ENCODE measurements around the gene FAM120B.
"Not testable (repeated sequence)": the region's sequence is repeated elsewhere in the genome, so short reads cannot be mapped to it uniquely, and the experiment has no call there.

The FAM120B gene, protein sequence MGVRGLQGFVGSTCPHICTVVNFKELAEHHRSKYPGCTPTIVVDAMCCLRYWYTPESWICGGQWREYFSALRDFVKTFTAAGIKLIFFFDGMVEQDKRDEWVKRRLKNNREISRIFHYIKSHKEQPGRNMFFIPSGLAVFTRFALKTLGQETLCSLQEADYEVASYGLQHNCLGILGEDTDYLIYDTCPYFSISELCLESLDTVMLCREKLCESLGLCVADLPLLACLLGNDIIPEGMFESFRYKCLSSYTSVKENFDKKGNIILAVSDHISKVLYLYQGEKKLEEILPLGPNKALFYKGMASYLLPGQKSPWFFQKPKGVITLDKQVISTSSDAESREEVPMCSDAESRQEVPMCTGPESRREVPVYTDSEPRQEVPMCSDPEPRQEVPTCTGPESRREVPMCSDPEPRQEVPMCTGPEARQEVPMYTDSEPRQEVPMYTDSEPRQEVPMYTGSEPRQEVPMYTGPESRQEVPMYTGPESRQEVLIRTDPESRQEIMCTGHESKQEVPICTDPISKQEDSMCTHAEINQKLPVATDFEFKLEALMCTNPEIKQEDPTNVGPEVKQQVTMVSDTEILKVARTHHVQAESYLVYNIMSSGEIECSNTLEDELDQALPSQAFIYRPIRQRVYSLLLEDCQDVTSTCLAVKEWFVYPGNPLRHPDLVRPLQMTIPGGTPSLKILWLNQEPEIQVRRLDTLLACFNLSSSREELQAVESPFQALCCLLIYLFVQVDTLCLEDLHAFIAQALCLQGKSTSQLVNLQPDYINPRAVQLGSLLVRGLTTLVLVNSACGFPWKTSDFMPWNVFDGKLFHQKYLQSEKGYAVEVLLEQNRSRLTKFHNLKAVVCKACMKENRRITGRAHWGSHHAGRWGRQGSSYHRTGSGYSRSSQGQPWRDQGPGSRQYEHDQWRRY

DNA sequence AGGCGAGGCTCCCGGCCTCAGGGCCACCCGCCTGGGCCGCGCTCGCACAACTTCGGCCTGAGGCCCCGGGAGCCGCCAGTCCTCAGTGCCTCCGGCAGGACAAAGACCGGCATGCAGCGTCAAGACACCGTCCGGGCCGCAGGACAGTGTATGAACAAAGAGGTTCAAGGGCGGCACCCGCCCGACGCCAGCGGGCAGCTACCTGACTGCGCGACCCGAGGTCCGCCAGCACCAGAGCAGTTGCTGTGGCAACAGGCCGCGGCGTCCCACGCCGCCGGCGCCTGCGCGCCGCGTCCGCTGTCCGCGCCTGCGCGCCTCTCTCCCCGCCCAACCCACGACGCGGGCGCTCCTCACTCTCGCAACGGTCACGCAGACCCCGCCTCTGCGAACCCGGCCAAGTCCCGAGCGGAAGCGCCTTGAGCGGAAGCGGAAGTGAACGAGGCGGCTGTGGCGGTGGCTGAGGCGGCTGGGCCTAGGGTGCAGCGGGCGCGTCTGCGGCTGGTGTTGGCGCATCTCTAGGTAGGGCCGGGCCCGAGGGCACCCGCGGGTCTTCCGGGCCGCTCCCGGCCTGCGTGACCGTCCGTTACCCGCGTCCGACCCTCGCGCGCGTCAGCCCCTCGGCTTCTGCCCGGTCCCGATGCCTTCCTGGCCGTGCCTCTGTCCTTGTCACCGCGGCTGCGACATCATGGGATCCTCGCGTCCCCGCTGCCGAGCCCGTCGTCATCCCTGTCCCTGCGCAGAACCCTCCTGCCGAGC lies at the start of gene FAM120B:
Gene FAM120B, plus strand, starts transcription at position 435 of the 756 bp plus-strand sequence. CDS start 10,633 bp downstream, outside the sequence.
- DNase-seq: peak; percentile 97

DNA sequence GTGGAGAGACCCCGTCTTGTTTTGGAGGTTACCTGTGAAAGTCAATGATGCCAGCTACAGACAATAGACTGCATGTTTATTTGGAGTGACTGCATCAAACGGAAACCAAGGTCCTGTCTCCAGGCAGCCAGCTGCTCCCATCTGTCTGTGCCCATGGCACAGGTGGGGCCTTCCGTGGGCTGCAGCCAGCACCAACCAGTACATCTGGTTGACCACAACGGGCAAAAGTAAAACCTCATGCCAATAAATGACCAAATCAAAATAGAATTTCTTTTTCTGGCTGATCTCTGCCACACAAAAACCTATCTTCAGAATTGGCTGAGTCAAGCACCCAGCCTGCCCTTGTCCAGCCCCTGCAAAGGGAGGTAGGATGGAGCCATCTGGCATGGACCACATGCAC lies 49.2 kb upstream of the FAM120B start:
- no peak for DNase-seq

DNA sequence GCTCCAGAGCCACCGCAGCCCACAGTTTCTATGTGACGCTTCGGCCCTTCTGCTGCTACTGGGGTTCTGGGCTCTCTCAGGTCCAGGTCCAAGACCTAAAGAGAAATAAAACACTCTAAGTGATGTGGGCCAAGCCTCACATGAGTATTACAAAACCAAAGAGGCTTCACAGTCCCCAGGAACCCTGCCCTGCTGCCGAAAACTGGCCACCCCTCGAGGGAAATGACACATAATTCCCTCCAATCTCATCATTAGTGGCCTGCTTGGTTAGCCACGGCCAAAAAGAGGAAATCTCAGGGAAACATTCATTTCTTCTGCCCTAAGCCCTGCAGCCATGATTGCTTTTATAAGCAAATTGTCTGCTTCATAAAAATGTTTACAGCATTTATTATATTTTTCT lies 48.2 kb upstream of the FAM120B start:
- no peak for DNase-seq

DNA sequence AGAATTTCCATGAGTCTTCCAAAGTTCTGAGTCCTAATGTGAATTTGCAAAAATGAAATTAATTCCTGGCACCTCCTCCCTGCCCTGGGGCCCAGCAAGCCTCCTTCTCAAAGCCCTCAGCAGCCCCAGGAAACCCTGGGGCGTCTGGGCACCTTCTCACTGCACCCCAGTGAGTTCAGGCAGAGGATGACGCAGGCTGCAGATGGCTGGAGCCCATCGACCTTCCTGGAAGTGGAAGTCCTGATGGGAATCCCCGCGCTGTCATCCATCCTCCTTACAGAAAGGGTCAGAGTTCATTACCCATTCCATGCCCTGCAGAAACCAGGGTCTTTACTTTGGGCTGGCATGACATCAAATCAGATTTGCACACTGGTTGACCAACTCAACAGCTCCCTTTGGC lies 47.3 kb upstream of the FAM120B start:
- DNase-seq: no peak

DNA sequence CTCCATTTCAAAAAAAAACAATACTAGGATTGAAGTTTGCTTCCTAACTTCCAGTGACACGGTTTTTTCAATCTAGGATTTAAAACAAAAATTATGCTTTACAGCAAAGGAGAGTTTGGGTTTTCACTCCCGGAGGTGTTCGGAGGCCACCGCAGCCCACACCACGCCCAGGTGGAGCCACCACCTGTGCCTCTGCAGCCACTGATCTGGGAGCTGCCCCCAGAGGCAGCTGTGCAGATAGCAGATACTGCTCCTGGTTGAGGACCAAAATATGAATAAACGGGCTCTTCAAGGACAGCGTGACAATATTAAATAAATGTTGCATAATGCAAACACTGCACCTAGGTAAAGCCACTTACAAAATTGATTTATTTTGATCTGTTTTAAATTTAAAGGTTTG lies 45.9 kb upstream of the FAM120B start:
- no peak for DNase-seq

DNA sequence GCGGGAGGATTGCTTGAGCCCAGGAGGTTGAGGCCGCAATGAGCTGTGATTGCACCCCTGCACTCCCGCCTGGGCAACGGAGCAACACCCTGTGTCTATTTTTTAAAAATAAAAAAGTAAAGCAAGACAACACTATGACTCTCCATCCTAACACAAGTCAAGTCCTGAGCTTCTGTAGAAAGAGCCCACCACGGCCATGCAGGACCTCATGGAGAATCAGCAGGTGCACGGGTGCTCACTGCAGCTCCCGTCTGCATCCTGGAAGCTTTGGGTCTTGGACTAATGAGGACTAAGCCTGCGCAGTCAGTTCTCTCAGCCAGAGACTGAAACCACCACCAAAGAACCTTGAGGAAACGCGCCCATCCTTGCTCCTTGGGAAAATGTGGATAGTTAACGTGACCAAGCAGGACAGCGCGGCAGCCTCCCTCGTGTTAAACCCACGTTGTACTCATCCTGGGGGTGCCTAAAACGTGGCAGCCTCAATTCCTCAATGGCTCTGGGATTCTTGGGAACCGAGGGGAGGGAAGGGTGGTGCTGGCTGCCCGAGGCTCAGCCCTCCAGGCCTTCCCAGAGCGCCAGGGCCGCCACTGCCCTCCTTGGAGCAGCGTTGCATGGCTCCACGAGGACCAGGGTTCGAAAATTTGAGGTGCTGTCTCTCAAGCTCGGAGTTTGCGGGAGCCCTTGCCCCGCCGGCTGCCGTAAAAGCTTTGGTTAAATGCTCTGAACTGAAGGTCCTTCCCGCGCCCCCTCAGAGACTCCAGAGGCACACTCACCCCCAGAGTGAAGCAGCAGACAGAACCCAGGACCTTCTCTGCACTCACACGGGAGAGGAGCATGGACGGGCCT lies 44.7 kb upstream of the FAM120B start:
- no peak for DNase-seq

DNA sequence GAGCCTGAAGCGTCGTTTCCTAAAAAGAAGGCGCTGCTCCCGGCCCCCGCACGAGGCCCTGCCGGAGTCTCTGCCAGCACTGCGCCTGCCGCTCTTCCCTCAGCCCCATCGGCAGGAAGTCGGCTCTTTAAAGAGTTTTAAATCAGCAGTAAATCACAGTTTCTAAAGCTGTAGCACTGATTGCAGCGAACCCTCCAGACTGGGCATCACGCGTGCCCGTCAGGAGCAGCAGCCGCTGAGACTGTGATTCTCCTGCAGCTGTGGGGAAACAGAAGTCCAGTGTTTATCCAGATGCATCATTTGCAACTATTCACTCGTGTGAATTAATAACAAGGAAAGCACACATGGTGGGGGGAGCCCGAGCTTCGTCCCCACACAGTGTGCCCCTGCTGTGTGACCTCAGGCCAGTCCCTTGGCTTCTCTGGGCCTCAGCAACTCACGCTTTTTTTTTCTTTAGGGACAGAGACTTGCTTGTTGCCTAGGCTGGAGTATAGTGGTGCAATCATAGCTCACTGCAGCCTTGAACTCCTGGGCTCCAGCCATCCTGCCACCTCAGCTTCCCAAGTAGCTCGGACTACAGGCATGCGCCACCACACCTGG lies 44.0 kb upstream of the FAM120B start:
- DNase-seq: no peak

DNA sequence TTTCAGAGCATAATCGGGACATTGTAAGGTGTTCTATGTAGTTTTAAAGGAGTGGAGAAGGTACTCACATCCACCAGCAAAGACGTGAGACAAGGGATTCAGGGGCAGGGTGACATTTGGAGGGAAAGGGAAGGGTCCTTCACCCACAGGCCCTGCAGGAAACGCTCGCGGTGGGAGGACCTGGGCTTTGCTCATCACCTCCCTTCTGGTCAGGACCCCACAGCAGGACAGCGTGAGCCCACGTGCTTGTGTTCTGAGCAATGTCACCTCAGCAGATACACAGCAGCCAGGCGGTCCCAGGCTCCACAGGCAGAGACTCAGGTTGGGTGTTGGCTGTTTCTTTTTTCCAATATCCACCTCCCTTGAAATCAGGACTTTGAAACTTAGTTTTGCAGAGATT lies 43.1 kb upstream of the FAM120B start:
- DNase-seq: no peak

DNA sequence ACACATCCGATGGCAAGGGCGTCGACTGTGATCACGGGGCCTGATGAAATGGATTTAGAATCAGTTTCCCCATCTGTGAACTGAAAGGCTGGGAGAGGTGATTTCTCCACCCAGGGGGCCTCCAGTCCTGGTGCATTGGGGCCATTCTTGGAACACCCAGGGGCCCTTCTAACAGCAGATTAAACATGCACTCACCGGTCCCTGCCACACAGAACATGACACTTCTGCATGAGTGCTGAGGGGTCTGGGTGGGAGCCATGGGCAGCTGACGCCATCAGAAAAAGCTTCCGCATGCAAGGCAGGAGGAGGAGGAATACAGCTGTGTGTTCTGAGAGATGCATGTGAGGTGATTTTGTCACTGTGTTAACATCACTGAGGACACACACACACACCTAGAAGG lies 42.5 kb upstream of the FAM120B start:
- DNase-seq: no peak

DNA sequence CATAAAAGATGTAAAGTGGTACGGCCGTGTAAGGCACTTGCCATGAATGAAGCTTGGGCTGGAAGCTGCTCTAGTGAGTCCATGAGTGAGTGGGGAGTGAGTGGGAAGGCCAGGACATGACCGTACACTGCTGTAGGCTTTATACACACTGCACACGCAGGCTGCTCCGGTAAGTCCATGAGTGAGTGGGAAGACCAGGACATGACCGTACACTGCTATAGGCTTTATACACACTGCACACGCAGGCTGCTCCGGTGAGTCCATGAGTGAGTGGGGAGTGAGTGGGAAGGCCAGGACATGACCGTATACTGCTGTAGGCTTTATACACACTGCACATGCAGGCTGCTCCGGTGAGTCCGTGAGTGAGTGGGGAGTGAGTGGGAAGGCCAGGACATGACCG lies 41.9 kb upstream of the FAM120B start:
- not testable (repeated sequence) for DNase-seq

DNA sequence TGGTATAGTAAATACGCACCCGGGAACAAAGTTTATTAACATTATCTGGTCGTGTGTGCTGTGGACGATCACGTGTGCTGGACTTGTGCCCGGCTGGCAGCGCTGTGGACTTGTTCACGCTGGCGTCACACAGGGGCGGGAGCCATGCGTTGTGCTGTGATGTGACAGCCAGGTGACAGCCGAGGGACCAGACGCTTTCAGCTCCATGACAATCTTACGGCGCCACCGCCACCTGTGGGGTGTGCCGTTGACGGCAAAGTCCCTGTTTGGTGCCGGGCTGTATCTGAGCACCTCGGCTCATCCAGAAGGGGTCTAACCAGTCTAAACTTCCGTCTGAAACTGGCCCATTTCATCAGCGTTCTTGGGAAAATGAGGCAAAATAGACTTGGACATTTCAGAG lies 40.9 kb upstream of the FAM120B start:
- no peak for DNase-seq

DNA sequence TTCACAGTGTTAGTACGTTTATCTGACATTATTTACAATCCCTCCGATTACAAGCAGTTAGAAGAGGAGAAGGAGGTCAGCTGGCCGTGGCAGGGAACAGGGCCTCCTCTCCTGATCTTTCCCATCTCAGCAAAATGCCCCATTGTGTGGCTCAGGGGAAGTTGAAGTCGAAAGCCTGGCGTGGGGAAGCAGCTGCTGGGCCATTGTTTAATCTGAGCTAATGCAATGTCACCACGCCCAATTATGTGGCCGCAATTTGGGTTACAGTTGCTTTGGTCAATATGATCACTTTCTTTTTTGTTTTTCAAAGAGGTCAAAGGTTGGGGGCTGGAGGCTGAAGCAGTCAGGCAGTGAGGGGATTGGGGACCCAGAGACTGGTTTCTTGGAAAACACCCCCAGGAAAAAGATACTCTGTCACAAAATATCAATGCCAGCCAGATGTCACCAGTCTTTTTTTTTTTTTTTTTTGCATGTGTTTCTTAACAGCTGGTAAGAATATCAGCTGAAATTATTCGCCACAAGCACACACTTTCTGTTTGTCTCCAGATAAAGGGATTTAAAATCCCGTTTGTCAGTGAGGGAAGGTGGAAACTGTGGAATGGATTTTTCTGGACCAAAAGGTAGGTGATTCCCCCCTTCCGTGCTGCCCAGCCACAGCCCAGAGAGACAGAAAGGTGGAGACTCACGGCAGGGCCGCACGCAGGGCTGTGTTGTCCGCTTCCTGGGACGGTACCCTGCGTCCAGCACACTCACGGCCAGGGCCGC lies 40.3 kb upstream of the FAM120B start:
- peak; percentile 31 for DNase-seq

DNA sequence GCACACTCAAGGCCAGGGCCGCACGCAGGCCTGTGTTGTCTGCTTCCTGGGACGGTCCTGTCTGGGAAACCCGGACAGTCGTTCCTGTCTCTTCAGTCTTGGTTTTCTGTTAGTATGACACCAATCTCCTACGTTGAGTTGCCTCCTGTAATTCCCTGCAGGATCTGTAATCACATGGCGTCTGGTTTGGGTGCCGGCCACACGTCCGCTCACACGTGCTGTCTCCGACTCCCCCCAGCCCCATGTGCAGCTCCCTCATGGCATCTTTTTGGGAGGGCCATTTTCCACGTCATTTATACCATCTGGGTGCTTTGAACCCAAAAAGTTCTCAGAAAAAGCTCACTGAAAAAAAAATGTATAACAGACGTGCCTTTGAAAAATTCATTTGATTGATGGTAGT lies 38.9 kb upstream of the FAM120B start:
- no peak for DNase-seq

DNA sequence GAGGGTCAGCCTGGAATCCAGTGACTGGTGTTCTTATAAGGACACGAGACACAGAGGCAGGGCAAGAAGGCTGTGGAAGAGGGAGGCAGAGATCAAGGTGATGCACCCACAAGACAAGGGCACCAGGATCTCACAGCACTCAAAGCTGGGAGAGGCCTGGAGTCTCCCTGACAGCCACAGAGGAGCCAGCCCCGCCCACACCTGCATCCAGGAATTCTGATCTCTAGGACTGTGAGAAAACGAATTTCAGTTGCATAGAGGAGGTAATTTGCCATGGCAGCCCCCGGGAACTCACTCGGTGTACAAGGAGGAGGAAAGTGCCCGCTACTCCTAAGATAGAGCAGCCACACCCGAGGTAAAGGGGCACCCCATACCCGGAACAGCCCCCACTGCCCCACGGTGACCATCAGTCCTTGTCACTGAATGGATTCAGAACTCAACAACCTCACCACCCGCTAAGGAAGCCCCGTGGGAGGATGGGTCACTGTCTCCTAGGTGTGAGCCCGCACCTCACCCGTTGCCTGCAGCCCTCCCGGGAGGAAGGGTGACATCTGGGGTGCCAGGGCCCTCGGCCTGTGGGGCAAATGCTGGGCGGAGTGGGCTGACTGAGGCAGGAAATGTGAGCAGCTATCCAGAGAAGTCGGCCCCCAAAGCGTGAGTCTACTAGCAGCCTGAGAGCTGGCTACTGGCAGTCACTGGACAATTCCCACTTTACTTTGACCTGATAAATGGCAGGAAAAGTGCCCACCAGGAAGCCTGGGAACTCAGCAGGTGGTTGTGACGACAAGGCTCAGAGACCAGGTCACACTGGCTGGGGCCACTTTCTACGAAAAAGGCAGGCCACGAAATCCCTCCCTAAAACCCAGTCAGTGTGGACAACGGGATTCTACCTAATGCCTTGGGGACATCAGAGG lies 38.1 kb upstream of the FAM120B start:
- DNase-seq: no peak

DNA sequence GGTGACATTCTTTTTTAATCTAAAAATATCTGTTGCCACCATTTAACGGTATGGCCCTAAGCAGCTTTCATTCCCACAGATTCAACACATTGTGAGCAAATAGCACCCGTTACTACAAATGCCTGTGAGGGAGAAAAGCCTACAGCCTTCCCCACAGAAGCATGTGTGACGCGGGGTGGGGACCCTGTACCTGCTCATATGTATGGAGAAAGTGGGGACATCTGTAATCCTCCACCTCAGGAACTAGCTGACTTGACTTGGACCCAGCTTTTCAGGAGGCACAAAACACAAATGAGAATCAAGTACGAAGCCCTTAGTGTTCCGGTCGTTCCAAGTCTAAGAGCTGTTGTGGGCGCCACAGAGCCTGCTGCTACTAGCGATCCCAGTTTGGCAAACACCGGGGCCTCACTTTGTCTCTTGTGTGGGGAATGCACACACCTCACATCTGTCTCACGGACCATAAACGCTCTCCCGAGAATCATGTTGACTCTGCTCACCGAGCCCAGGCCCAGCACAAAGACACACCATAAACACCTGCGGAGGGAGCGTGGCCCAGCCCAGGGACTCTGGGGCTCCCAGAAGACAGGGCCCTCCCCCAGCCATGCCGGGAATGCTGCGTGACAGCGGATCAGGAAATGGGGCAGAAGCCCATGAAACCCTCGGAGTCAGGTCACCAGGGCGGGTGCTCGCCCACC lies 37.3 kb upstream of the FAM120B start:
- no peak for DNase-seq

DNA sequence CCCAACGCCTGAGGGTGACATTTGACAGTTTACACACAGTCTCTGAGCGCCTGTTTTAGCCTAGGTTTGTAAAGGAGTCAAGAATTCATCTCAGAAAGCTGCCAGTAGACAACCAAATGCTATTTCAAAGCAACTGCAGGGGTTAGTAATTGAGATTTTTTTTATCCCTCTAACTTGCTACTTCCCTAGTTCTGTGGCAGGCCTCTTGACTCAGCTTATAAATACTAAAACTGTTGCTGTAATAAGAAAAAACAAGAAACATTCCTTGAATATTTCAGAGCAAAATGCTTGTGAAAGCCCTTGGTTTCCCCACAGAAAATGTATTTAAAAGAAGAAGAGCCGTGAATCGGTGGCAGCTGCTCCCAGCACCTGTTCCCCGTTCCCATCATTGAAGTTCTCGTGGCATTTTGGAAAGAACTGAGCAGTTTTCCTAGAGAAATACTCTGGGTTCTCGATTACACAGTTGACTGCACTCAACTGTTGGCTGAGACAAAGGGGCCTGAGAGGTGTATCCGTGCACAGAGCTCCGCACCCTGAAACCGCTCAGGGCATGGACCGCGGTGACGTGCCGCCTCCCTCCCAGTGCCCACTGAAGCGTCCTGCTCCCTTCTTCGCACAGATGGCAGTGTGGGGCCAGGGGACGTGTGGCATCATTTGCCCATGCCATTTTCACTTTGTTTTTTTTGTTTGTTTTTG lies 36.6 kb upstream of the FAM120B start:
- no peak for DNase-seq

DNA sequence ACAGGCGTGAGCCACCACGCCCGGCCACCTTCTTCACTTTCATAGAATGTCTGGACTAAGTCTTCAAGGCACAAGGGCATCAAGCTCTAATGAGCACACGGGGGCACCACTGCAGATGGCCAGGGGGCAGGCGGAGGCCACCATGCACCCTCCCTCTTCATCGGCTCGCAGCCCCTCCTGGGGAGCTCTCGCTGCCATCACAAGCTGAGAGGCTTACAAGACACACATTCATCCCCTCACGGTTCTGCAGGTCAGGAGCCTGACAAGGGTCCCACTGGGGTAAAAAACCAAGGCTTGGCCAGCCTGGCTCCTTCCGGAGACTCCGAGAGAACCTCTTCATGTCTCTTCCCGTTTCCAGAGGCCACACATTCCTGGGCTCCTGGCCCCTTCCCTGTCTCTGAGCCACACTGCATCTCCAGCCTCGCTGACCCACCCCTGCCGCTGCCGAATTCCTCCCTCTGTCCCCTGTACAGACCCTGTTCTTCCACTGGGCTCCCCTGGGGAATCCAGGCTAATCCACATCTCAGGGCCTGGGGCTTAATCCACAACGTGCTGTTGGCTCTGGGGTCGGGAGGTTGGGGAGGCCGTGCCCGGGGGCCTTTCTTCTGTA lies 35.5 kb upstream of the FAM120B start:
- DNase-seq: no peak

DNA sequence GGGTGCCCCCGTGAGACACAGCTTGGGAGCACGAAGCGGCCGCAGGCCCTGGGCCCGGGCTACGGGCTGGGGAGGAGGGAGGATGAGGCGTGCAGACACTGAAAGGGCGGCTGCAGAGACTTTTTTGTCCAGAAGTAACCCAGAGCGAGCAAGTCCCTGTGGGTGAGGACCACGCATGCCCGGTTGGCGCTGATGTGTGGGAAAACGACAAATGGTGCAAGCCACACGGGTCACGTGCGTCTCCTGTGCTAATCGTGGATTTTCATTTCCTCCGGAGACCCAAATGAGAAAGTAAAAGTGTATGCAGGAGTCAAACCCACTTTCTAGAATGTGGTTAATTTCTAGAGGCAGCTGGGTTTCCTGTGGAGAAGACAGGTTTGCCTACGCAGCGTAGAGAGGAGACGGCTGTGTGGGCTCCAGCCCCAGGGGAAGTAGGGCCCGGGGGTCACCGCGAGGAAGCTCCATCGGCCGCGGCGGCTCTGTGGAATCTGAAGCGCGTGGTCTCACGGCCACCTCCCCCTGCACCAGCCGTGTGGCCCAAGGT lies 34.7 kb upstream of the FAM120B start:
- peak; percentile 41 for DNase-seq
